ENCODE results near the gene INSYN1.
A peak's percentile ranks its signal among the peaks of the same experiment; 100 is the strongest.
"Not testable (repeated sequence)": the region's sequence is repeated elsewhere in the genome, so short reads cannot be mapped to it uniquely, and the experiment has no call there.

INSYN1 gene, protein sequence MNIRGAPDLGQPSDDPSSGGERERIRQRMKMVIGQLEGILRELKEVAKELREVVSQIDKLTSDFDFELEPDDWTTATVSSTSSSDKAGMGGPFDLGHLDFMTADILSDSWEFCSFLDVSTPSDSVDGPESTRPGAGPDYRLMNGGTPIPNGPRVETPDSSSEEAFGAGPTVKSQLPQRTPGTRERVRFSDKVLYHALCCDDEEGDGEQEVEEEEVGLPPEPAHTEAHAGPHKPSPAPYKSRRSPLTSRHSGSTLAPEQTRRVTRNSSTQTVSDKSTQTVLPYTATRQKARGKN

DNA sequence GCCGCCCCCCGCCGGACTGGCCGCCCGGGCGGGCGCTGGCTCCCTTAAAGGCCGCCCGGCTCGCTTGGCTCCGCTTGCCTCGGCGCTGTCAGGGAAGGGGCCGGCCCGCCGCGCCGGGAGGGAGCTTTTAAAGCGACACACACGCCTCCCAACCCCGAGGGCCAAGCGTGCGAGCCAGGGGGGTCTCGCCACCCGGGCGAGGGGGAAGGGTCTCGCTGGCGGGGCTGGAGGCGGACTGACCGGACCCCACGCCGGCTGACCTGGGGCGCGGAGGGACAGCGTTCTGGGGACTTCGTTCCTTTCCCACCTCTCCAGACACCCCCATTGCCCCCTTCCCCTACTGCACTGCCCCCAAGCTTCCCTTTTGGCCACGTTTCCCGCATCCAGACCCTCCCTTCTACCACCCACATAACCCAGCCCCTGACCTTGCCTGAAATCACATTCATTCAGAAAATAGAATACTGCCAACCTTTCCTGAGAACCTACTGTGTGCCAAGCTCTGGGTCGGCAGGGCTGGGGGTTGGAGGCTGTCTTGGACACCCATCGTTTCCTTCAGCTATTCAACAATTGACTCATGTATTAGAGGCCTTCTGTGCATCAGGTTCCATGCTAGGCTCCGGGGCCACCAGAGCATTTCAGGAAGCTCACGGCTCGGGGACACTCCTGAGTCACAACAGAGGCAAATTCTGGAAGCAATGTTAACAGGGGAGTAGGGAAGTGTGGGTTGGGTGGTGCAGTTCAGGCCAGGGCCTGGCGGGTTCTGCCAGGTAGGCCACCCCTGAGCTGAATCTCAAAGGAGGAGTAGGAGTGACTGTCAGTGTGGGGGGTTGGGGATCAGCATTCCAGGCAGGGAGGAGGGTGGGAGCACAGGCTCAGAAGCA is at the start of gene INSYN1:
Gene INSYN1, minus strand, starts transcription at position 102 of the 881 bp plus-strand sequence. CDS start 2,221 bp downstream, outside the sequence.
- DNase-seq = peak; percentile 39

DNA sequence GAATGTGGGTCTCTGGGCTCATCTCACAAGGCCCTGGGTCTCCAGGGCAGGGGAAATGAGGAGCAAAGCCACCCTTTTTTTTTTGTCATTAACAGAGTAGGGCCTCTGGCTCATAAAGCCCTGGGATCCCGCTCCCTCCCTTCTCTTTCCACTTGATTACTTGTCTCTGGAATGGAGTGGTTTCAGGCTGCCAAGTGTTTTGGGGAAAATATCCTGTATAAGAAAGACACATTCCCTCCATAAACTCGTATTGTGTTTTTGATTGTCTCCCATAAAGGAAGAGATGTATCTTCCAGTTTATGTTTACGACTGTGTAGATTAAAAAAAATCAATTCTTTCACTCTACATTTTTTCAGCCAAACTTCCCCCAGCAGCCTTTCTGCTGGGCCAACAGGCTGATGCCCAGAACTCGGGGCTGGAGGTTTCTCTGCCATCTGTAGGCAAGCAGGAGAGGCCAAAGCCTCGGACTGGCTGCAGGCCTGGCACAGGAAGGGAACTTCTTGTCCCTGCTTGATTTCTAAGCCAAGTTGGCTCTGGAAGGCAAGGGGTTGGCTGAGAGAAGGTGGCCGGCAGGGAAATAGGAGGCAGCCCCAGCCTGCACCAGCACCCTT is 49.4 kb upstream of the INSYN1 start:
- no peak for DNase-seq

DNA sequence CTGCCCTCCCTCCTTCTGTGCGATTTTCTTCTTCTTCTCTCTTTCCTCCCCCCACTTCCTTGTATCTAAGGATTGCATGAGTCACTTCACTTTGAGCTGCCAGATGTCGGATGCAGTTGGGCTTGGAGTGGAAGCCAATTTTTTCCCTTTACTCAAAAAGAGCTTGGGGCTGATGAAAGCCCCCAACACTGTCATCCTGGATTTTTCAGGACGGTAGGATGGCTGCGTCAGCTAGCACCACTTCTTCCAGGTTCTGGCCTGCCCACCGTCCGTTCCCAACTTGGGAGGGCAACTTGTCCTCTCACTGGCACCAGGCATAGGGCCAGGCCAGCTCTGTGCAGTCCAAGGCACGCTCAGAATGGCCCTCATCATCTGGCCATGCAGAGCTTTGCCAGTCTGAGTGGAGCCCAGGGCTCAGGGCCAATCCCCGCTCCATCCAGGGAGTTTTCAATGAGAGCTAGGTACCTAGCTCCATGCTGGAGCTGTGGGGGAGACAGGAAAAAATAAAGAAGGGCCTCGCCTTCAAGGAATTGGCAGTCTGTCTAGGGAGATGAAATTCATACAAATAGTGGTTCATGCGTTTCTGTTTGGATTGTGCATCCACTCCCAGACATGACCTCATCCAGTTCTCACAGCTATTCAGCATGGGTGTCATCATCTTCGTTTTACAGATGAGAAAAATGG is 47.7 kb upstream of the INSYN1 start:
- peak; percentile 6 for DNase-seq

DNA sequence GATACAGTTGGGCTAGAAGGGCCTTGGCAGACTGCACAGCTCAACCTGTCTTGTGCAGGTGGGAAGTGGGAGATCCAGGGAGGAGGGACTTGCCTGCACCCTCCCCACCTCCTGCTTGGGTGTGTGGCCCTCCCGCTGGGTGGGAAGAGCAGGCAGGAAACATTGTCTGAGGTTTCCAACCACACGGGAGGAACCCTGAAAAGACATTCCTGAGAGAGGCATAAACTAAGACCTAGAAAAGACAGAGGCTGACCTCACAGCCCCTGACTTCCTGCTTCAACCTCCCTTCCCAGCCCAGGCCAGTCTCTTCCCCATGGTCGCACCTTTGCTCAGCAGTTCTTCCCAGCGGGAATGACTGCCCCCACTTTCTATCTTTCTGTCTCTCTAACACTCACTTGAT is 46.3 kb upstream of the INSYN1 start:
- no peak for DNase-seq

DNA sequence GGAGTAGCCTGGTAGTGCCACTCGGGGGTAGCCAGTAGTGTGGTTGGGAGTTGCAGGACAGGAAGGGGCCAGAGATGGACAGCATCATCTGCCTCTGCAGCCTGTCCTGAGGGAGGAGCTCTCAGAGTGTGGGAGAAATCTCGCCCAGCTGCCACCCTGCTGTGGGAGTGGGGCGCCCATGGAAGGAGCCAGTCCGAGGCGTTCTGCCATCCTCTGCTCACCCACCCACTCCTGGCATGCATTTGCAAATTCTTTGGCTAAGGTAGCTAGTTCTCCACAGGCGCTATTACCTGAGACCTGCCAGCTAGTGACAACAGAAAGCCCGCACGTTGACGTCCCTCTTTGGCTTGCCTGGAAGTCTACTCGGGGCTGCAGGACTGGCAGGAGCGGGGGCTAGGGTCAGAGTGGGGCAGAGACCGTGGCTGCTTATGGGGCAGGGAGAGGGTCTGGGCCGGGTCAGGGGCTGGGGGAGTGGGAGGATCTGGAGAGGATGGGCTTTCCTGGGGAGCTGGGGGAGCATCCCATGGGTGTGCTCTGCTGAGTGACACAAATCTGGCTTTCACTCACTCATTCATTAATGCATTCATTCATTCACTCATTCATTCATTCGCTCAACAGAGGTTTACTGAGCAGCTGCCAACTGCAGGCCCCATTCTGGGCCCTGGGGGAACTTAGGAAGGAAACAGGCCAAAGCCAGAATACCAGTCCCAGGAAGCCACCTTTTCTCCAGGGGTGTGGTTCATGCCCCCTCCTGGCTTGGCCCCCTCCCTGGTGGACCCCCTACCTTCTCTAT is 44.4 kb upstream of the INSYN1 start:
- no peak for DNase-seq

DNA sequence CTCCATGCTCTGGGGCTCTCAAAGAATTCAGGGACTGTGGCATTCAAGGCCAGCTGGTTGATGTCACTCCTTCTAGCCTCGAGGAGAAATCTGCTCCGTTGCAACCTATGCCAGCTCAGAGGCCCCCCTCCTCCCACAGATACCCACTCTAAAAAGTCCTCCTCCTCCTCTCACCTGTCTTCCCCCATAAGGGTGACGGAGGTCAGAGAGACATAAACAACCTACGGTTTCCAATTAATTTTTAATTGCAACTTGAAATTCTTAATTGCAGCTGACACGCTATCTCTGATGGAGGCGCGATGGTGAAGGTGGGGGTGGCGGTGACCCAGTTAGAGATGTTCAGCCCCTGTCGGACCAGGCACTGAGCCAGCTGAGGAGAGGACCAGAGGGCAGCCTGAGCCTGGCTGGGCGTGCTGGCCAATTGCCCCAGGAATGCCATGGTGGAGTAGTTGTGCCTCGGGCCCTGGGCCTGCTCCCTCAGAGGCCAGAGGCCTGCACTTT is 43.2 kb upstream of the INSYN1 start:
- no peak for DNase-seq

DNA sequence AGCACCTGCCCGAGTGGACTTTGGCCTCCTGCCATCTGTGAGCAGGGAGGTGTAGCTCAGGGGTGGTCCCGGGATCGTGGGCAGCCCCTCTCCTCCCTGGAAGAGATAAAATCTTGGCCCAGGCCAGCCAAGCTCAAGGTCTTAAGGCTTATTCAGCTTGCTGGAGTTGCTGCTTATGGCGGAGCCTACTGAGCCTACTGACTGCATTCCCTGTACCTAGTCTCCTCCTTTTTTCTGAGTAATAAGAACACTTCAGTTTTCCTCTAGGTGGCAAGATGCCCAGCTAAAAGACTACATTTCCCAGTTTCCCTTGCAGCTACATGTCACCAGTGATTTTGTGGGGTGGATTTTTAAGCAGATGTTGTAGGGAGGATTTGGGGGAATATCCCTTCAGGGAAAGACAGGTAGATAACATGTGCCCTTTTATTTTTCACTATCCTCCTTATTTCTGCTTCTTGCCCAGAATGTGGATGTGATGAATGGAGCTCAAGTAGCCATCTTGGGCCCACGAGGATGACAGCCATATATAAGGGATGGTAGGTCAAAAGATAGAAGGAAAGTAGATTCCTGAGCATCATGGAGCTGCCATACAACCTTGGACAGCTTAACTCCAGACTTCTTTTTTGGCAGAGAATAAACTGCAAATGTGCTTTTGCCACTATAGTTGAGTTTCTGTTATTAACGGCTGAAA is 41.4 kb upstream of the INSYN1 start:
- no peak for DNase-seq

DNA sequence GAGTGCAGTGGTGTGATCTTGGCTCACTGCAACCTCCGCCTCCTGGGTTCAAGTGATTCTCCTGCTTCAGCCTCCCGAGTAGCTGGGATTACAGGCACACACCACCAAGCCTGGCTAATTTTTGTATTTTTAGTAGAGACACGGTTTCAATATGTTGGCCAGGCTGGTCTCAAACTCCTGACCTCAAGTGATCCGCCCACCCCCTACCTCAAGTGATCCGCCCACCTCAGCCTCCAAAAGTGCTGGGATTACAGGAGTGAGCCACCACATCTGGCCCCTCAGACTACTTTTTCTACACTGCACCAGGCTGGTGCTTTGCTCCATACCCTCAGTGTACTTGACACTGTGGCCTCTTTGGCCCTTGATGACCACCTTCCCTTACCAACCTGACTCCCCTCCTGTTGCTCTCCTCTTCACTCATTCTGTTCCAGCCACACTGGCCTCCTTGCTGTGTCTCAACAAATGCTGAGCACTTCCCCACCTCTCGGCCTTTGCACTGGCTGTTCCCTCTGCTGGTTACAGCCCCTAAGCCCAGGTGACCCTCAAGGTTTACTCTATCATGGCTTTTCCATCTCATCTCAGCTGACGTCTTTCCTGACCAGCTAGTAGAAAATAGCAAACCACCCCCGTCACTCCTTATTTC is 39.9 kb upstream of the INSYN1 start:
- DNase-seq = not testable (repeated sequence)

DNA sequence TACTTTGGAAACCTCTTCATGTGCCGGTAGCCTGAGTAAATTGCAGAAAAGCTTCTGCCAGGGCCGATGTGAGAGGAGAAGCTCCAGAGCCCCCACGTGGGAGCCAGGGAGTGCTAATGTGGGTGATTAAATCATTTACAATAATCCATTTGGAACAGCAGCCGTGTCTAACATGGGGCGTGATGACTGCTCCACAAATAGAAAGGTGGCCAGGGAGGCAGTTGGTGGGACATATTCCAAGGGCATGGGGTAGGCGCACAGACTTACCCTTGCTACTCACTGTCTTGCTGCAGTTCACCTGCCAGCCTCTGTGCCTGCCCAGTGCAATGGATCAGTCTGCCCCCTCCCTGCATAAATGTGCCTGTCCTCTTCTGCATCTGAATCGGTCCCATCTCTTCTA is 39.3 kb upstream of the INSYN1 start:
- DNase-seq = peak; percentile 78

DNA sequence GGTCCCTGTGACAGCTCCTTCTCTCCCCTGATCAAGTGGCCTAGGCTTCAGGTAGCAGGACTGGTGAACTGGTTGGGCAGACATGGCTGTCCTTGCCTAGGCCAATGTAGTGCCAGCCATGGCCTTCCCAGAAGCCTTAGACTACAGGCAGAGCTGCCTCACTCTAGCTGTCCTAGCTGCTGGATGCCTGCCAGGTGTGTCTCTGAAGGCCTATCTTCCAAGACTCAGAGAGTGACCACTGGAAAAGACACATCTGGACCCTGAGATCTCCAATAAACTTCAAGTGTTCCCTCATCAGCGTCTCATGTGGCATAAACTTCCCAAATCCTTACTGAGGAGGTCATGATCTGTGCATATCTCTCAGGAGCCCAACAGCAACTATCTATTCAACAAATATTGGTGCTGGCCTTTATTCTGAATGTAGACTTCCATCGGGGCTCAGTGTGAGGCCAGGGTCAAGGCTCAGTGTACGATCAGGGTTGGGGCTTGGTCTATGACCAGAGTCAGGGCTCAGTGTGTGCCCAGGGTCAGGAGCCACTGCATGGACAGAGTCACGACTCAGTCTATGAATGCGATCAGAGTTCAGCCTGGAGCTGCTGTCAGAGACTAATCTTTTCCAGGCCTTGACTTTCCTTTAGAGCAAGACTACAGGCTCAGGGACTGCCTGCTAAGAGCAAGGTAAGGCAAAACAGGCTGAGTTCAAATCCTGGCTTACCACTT is 36.5 kb upstream of the INSYN1 start:
- DNase-seq = no peak

DNA sequence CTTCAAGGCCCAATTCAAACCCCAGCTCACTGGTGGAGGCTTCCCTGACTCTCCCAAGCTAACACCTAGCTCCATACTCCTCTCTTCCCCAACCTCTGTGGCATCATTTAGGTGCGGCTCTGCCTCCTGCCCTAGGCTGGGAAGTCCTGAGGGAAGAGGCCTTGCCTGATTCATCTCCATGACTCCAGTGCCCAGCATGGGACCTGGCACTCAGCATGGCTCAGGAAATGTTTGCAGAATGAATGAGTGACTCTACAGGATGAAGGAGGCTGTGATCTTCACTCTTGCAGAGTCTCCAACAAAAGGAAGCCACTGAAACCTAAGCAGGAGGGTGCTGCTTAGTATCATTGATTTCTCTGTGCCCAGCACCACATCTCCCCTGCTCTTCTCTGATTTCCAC is 34.5 kb upstream of the INSYN1 start:
- DNase-seq = no peak

DNA sequence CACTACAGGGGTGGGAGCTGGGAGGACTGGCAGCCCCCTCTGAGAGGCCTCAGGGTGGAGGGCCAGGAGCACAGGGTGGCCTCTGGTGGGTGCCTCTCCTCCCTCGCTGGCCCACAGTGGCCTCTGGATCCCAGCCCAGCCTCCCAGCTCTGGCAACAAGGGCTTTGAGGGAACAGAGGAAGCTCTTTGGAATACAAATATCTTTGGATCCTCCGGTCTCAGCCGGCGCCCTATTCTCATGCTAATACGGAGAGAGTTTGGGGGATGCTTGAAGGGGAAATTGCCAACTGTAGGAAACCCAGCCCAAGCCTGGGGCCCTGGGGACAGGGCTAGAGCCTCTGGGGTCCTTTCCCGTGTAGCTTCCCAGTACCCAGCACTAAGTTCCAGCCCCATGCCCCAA is 33.4 kb upstream of the INSYN1 start:
- no peak for DNase-seq

DNA sequence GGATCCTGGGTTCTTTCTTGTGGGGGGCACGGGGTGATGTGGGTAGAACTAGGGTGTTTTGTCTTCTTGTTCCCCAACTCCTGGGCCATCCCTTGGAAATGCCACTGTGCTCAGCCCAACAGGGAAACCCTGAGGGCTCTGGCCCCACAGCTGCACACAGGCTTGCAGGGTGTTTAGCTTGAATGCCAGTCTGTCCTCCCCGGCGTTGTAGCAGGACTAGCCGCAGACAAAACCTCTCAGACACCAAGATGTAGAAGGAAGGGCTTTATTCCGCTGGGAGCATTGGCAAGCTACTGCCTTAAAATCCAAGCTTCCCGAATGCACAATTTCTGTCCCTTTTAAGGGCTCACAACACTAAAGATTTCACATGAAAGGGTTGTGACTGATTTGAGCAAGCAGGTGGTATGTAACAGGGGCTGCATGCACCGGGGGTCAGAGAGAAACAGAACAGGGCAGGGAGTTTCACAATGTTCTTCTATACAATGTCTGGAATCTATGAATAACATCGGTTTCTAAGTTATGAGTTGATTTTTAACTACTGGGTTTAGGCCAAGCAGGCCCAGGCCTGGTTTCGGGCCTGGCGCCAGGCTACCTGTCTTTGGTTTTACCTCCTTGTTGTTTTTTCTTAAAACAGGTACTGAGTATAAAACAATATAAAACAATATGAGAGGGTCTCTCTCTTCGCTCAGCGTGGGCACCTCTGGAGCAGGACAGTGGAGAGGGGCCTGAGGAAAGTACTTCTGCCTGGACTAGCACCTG is 32.3 kb upstream of the INSYN1 start:
- not testable (repeated sequence) for DNase-seq

DNA sequence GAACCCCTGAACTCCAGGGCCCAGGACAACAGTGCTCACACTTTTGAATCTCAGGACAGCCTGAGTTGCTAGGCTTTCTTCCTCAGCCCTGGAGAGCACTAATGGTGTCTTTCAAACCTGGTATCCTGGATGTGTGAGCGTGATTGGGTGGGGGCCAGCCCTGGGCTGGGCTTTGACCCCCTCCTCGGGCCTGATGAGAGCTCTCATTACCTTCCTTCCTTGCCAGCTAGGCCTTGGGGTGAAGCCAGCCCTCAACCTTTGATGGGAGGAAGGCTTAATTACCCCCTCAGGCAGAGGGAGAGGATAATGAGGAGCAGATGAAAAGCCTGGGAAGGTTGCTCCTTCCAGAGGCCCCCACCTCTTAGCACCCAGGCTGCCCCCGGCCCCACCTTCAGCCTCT is 31.1 kb upstream of the INSYN1 start:
- no peak for DNase-seq

DNA sequence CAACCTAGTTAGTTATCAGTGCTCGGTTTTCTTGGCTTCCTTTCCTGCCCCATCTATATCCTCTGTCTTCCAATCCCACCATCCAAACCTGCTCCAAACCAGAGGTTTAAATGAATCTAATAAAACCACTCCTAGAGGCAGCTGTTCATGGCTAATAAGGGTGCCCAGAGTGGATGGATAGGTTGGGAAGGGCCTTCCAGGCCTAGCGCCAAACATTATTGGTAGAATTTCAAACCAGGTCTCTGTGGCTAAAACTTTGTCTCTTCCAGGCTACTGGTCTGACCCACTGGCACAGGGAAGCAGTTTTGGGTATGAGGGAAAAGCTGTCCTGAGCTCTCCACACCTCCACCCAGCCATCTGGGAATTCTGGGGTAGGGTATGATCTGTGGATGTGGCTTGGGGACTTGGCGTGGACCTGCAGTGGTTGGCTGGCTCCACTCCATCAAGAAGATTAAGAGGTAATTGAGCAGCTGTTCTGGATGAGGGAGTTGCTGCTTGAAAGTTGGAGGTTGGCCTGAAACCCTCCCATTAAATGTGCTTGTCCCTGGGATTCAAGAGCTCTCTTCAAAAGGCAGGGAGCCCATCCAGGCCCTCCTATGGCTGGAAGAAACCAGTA is 29.3 kb upstream of the INSYN1 start:
- peak; percentile 75 for DNase-seq

DNA sequence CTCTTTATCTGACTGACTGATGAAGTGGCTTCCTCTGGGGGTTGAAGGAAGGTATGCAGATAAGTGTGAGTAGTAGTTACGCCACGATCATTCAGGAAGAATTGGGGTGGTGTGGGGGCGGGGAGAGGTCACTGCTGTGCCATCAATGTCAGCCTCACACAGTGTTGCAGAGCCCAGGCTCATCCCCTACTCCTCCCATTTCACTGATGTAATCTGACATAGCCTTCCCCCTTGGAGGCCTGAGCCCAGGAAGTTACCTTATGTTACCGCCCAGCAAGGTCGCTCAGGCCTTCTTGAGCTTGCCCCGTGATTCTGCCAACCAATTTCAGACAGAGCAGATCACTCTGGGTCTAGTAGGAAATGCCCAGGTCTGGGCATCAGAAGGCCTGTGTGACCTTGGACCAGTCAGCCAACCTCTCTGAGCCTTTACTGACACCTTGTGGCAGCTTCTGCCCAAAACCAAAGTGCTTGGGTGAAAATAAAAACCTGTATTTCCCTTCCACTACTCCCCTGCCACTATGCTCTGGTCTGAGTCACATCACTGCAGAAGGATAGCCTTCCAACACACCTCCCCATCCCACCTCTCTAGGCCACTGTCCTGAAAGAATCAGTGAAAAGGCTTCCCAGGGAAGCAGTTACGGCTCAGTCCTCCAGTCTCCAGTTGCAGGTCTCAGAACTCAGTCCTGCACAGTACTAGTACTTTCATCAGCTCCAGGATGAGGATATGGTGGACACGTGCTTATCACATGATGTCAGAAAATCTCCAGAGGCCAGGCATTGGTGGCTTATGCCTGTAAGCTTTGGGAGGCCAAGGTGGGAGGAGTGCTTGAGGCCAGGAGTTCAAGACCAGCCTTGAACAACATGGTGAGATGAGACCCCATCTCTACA is 28.1 kb upstream of the INSYN1 start:
- DNase-seq = peak; percentile 44

DNA sequence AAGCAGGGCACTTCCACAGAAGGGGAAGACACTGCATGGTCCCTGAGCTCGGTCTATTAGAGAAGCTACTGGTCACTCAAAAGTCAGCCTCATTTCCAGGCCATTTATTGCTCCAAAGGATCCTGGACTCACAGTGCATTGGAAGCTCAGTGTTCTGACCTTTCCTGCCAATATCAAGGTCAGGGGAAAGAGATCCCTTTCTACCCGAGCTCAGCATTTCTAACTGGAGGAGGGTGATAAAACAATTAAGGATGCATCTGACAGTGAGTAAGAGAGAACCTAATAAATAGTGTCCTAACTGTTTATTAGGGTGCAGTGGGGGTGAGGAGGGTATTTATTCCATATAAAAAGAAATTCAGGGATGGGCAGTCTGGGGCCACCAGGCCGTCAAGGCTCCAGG is 26.8 kb upstream of the INSYN1 start:
- DNase-seq = no peak

DNA sequence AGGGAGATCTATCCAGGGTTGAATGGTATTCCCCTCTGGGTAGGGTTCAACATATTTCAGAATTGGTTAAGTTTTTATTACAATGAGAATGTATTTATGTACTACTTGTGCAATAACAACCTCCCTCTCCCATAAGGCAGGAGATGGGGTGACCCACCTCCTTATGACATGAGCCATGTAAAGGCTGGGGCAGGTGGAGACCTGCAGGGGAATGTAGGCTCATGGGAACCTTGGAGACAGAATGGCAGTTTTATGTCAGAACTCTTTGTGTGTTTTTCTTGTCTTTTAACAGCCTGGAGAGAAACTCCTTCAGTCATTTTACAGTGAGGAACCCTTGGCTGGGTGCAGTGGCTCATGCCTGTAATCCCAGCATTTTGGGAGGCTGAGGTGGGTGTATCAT is 24.6 kb upstream of the INSYN1 start:
- DNase-seq = no peak

Data from NCI-H82 (cell line).